HAP-1 (cell line): ENCODE results near the gene BATF.

Source experiments
- DNase-seq, 2 experiments: peaks; one replicate each; pipeline ENCODE4 v3.0.0-alpha.2; 2016 to 2020; ENCODE audit warnings: low spot score in 2 of 2
- H3K27me3 ChIP-seq: fragments of 250-450 bp; sonication (Bioruptor Pico); 2 replicates; pipeline ENCODE4 v1.5.1; 2020; ENCODE audit warnings: low read depth, mild to moderate bottlenecking, moderate library complexity
- H3K36me3 ChIP-seq: fragments of 250-450 bp; sonication (Bioruptor Pico); replicated peaks from 2 replicates; pipeline ENCODE4 v1.5.1; 2020; ENCODE audit warnings: mild to moderate bottlenecking
- H3K4me1 ChIP-seq: fragments of 250-450 bp; sonication (Bioruptor Pico); 2 replicates; pipeline ENCODE4 v1.5.1; 2020; ENCODE audit warnings: mild to moderate bottlenecking
- H3K4me3 ChIP-seq: fragments of 250-450 bp; sonication (Bioruptor Pico); 2 replicates; pipeline ENCODE4 v1.5.1; 2020; ENCODE audit warnings: mild to moderate bottlenecking, moderate library complexity
- H3K9me3 ChIP-seq: fragments of 250-450 bp; sonication (Bioruptor Pico); 2 replicates; pipeline ENCODE4 v1.5.1; 2020; ENCODE audit warnings: mild to moderate bottlenecking, moderate library complexity
- in situ Hi-C: fragments of 300-500 bp; cut with MboI; formaldehyde crosslinking; loops from 3 replicates; pipeline ENCODE4 v1.14.3; 2020; ENCODE audit warnings: low sequenced_read_pairs, inconsistent platforms, mixed read lengths

The BATF gene

DNA sequence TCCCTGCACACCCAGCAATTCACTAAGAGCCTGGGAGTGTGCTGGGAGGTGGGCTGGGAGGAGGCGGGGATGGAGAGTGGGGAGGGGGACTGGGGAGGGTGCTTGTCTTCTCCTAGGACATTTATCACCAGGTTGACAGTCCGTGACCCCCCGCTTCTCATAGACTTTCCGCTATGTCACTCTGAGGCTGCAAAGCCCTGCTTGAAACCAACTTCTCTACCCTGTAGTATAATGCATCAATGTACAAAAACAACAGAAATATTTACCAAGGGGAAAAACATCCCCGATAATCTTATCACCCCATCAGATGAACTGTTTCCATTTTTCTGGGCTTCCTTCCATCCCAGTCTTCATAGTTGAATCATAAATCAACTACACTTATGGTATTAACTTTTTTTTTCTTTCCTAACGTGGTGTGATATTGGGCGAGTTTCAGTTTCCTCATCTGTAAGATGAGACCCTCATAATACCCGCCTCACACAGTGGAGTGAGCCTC, 28.6 kb upstream of the BATF start:
- no peak for DNase-seq
- H3K36me3 ChIP-seq = no peaks in the 10 kb centered on the region
- H3K9me3 ChIP-seq = no peaks in the 10 kb centered on the region
- in situ Hi-C loops = no loop called here
- H3K4me3 ChIP-seq = no peak overlapping the region
- H3K27me3 ChIP-seq = no peaks in the 10 kb centered on the region; the same call in 1 of the 2 replicates
- H3K4me1 ChIP-seq = no peaks in the 10 kb centered on the region

DNA sequence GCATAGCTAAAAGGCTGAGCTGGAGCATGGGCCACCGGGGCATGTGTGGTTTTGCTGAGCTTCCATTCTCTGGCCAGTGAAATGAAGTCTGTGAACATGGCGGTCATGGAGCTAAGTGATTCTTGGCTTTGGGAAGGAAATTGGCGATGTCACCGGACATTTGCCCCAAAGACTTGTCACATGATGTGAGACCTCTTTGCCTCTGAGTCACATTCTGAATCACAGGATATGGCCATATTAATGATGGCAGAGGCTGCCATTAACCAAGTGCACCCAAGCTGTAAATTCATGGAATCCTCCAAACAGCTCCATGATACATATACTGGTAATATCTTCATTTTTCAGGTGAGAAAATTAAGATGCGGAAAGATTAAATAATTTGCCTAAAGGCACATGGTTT, 27.4 kb upstream of the BATF start:
- in situ Hi-C loops = no loop called here
- no peak for DNase-seq

DNA sequence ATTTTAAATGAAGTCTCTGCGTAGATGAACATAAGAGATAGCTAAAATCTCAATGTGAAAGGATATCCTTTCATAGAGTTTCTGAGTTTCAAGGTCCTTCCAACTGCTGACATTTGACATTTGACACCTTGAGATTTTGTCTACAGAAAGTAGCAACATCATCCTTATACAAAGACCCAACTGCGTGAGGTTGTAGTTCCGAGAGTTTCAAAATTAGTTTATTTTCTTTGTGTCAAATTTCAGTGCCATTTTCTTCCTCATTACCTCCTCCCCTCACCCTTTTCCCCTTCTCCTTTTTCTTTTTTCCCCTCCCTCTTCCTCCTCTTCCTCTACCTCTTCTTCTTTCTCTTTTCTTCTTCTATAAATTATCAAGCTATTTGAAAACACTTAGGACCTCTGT, 26.9 kb upstream of the BATF start:
- Histone ChIP-seq H3K4me1 (no peaks in the 10 kb centered on the region), H3K9me3 (no peaks in the 10 kb centered on the region), H3K27me3 (no peaks in the 10 kb centered on the region; the same call in 1 of the 2 replicates), H3K36me3 (no peaks in the 10 kb centered on the region), H3K4me3 (no peak overlapping the region)
- in situ Hi-C loops = no loop called here
- DNase-seq = no peak

More for the DNA sequence above, 27.4 kb upstream of the BATF start:
- Histone ChIP-seq H3K4me1 (no peaks in the 10 kb centered on the region), H3K36me3 (no peaks in the 10 kb centered on the region), H3K27me3 (no peaks in the 10 kb centered on the region; the same call in 1 of the 2 replicates), H3K4me3 (no peak overlapping the region), H3K9me3 (no peaks in the 10 kb centered on the region)

DNA sequence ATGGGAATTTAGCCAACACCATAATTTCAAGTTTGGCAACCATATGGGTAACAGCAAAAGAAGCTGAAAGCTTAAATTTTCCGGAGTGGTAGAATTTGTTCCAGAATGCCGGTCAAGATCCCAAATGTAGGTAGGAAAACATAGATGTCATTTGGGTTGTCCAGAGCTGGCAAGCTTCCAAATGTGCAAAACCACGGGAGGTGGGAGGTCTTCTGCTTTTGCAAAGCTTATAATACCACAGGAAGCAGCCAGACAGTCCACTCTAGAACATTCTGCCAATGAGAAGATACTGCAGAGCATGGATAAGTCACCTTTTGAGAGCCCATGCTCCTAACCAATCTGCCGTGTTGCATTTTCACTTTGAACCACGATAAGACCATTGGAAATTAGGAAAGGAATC, 26.4 kb upstream of the BATF start:
- DNase-seq = no peak

DNA sequence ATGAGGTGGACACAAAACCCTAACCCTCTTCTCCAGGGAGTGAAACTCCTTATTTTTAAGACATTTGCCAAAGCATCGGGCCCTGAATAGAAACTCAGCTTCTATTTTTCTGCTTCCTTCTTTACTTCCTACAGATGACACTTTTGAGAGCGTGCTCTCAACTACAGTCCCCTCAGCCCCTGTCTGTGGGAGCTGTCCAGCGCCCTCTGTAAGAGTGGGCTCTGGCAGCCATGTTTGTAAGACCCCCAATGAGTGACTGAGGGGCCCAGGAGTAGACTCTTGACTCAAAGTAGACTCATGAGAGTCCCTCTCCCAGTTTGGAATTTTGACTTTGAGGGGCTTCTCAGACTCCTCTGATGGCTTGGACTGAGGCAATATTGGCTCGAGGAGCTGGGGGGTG, 25.5 kb upstream of the BATF start:
- H3K4me3 ChIP-seq = no peak overlapping the region
- no peaks in the 10 kb centered on the region for H3K9me3 ChIP-seq
- no peaks in the 10 kb centered on the region for H3K27me3 ChIP-seq
- DNase-seq = no peak
- no peaks in the 10 kb centered on the region for H3K4me1 ChIP-seq
- H3K36me3 ChIP-seq = no peaks in the 10 kb centered on the region
- in situ Hi-C loops = no loop called here

More for the DNA sequence above, 26.4 kb upstream of the BATF start:
- Histone ChIP-seq H3K4me3 (no peak overlapping the region), H3K4me1 (no peaks in the 10 kb centered on the region), H3K27me3 (no peaks in the 10 kb centered on the region; the same call in 1 of the 2 replicates), H3K36me3 (no peaks in the 10 kb centered on the region), H3K9me3 (no peaks in the 10 kb centered on the region)
- in situ Hi-C loops = no loop called here

DNA sequence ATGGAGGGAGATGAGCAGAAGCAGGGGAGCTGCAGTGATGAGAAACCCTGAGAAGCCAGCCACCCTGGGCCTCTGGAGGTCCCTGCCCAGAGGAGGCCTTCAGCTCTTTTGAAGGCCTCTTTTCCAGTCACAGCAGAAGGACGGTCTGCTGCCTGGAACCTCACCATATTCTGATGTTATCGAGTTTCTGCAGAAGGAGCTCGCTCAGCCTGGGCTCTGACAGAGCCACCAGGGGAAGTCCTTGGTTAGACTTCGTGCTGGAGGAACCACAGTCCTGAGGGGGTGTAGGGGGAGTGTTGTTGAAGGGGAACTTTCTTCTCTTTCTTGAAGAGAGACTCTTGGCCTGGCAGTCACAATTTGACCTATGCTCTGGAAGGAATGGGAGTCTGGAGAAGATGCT, 25.1 kb upstream of the BATF start:
- Histone ChIP-seq H3K4me1 (no peaks in the 10 kb centered on the region), H3K9me3 (no peaks in the 10 kb centered on the region), H3K36me3 (no peaks in the 10 kb centered on the region), H3K27me3 (no peaks in the 10 kb centered on the region), H3K4me3 (no peak overlapping the region)
- in situ Hi-C loops = no loop called here
- DNase-seq = no peak

DNA sequence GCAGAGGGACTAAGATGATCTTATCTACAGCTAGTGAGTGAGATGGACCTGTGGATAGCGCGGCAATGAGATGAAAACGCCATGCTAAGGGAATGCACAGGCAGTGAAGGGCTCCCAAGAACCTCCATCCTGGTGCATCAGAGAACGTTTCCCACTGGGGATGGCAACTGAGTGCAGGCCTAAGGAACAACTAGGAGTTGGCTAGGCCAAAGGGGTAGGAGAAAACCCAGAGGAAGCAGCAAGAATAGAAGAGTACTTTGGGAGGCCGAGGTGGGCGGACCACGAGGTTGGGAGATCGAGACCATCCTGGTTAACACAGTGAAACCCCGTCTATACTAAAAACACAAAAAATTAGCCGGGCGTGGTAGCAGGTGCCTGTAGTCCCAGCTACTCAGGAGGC, 24.6 kb upstream of the BATF start:
- in situ Hi-C loops = no loop called here
- no peaks in the 10 kb centered on the region for H3K4me1 ChIP-seq
- H3K4me3 ChIP-seq = no peak overlapping the region
- DNase-seq = no peak
- H3K36me3 ChIP-seq = no peaks in the 10 kb centered on the region
- H3K9me3 ChIP-seq = no peaks in the 10 kb centered on the region
- no peaks in the 10 kb centered on the region for H3K27me3 ChIP-seq

DNA sequence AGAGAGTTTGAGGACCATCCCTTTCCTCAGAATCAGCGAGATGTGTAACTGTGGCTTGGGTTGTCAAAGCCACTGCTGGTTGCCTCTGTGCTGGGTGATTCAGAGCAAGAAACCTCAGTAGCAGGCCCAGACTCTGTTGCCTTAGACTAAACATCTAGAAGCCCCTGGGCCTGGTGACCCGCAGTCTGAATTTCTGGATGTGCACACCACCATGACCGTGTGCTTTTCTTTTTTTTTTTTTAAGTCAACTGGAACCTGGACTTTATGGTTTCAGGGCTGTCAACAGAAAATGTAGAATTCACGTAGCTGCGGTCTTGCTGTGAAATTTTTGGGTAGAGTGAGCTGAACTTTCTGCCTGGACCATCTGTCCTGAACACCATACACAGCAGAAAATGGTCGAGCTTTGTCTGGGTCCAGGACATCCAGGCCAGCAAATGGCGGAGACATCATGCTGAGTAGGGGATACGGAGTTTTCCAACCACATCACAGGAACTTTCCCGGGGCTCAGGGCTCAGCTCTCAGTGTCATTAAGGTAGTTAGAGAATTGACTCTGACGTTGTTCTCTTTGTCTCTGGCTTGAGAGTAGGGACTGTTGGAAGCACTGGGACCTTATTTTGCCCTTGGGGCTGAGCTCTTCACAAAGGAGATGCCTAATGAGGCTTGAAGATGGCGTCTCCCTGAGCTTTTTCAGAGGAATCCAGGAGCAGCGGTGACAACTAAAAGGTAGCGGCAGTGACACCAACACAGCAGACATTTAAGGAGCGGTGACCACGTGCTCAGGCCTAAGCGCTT, 23.0 kb upstream of the BATF start:
- H3K27me3 ChIP-seq = no peaks in the 10 kb centered on the region
- in situ Hi-C loops = no loop called here
- DNase-seq = no peak
- H3K9me3 ChIP-seq = no peaks in the 10 kb centered on the region
- H3K36me3 ChIP-seq = no peaks in the 10 kb centered on the region
- no peak overlapping the region for H3K4me3 ChIP-seq
- no peaks in the 10 kb centered on the region for H3K4me1 ChIP-seq

DNA sequence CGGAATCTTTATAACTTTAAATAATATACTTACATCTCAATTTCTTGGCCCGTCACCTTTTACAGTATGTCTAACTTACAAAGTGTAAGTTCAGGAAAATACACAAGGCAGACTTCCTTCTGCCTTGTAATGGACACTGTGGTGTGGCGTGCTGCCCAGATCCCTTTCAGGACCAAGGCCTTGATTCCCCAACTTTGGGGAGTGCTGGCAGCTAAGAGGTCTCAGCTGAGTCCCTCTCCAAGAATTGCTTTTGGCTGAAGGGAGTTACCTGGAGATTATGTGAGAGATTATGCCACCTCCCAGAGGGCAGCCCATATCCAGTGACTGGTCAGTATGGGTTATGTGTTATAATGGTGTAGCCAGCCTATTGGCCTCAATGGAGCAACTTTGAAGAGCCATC, 21.2 kb upstream of the BATF start:
- in situ Hi-C loops = no loop called here
- Histone ChIP-seq H3K36me3 (no peaks in the 10 kb centered on the region), H3K9me3 (no peaks in the 10 kb centered on the region), H3K27me3 (no peaks in the 10 kb centered on the region), H3K4me1 (no peaks in the 10 kb centered on the region), H3K4me3 (no peak overlapping the region)
- DNase-seq = no peak

DNA sequence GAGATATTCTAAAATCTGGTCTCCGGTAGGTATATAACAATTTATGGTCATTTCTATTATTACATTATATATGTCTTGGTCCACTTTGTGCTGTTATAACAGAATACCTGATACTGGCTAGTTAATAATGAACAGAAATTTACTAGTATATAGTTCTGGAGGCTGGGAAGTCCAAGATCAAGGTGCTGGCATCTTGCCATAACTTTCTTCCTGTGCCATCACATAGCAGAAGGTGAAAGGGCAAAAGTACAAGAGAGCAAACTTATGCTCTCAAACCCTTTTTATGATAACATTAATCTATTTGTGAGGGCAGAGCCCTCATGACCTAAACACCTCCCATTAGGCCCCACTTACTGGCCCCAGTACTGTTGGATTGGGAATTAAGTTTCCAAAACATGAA, 17.9 kb upstream of the BATF start:
- Histone ChIP-seq H3K27me3 (no peaks in the 10 kb centered on the region), H3K36me3 (no peaks in the 10 kb centered on the region), H3K9me3 (no peaks in the 10 kb centered on the region), H3K4me3 (no peak overlapping the region), H3K4me1 (no peaks in the 10 kb centered on the region)
- no peak for DNase-seq
- in situ Hi-C loops = no loop called here

DNA sequence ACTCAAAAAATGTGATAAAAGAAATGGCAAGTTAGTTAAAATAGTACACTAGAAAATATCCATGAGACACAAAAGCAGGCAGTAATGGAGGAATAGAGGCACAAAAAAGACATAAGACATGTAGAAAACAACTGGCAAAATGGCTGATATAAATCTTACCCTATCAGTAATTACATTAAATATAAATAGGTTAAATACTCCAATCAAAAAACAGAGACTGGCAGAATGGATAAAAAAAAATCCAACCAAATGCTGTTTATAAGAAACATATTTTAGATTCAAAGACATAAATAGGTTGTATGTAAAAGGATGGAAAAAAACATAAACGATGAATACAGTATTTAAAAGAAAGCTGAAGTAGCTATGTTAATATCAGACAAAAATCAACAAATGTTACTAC, 15.3 kb upstream of the BATF start:
- H3K4me1 ChIP-seq = no peaks in the 10 kb centered on the region
- H3K36me3 ChIP-seq = no peaks in the 10 kb centered on the region
- H3K27me3 ChIP-seq = no peaks in the 10 kb centered on the region
- no peak overlapping the region for H3K4me3 ChIP-seq
- in situ Hi-C loops = no loop called here
- no peak for DNase-seq
- H3K9me3 ChIP-seq = no peaks in the 10 kb centered on the region; the same call in 1 of the 2 replicates

DNA sequence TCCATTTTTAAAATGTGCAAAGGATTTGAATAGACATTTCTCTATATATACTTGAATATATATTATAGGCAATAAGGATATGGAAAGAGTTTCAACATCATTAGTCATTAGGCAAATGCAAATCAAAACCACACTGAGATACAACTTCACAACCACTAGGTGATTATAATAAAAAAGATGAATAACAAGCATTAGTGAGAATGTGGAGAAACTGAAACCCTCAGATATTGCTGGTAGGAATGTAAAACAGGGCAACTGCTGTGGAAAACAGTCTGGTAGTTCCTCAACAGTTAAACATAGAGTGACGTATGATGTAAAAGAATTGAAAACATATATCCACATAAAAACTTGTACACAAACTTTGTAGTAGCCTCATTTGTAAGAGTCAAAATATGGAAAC, 11.7 kb upstream of the BATF start:
- Histone ChIP-seq H3K27me3 (0 out of 2 replicates have a peak, but pooled peaks cover 4% of the 10 kb centered on the region), H3K4me1 (no peaks in the 10 kb centered on the region), H3K9me3 (no peaks in the 10 kb centered on the region; the same call in 1 of the 2 replicates), H3K36me3 (no peaks in the 10 kb centered on the region), H3K4me3 (no peak overlapping the region)
- in situ Hi-C loops = no loop called here
- no peak for DNase-seq

DNA sequence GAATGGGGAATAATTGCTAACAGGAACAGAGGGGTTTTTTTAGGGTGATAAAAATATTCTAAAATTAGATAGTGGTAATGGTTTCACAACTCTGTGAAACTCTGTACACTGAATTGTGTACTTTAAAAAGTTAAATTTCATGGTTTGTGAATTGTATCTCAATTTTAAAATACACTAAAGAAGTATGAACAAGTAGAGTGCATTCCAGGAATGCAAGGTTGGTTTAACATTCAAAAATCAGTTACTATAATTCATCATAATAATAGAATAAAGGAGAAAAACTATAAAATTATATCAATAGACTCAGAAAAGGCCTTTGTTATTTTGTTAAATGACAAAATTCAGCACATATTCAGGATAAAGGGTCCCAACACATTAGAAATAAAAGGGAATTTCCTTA, 11.1 kb upstream of the BATF start:
- 0 out of 2 replicates have a peak, but pooled peaks cover 4% of the 10 kb centered on the region for H3K27me3 ChIP-seq
- in situ Hi-C loops = no loop called here
- no peaks in the 10 kb centered on the region for H3K4me1 ChIP-seq
- H3K9me3 ChIP-seq = no peaks in the 10 kb centered on the region; the same call in 1 of the 2 replicates
- no peak for DNase-seq
- H3K36me3 ChIP-seq = no peaks in the 10 kb centered on the region
- no peak overlapping the region for H3K4me3 ChIP-seq

DNA sequence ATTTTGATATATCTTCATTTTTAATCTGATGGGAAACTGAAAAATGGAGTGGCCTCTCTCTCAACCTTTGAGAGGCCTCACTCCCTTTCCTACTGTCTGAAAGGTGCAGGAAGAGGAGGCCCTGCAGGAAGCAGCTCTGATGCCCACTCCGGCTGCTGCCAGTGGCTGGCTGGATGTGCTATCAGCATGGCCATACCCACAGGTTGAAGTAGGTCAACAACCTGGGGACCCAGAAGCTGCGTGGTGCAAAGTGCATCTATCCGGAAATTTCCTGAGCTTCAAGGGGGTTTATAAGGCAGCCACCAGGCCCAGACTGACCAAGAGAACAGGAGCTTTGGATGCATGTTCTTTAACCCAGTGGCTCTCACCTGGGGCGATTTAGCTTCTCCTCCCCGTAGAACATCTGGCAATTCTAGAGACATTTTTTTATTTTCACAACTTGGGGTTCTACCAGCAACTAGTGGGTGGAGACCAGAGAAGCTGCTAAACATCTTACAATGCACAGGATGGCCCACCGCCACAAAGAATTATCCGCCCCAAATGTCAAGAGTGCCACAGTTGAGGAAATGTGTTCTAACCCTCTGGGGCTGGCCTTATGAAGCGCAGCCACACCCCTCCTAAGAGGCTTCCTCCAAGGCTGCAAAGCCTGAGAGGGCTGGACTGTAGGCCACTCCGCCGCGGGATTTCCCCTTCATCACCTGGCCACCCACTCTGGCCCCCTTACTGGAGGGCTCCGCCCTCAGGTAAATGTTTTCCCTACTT, 8.2 kb upstream of the BATF start:
- in situ Hi-C loops = no loop called here
- no peaks in the 10 kb centered on the region for H3K4me1 ChIP-seq
- H3K4me3 ChIP-seq = no peak overlapping the region
- no peak for DNase-seq
- H3K27me3 ChIP-seq = peaks cover 11% of the 10 kb centered on the region; the same call in 1 of the 2 replicates
- no peaks in the 10 kb centered on the region; the same call in 1 of the 2 replicates for H3K9me3 ChIP-seq
- H3K36me3 ChIP-seq = no peaks in the 10 kb centered on the region
